VCaP (cell line): ENCODE results near the gene CREB3L1.
"Not testable (repeated sequence)": the region's sequence is repeated elsewhere in the genome, so short reads cannot be mapped to it uniquely, and the experiment has no call there.

Source experiments
- H3K27ac ChIP-seq: fragments of 450-650 bp; 2 replicates; pipeline ENCODE4 v1.5.1; 2017
- TF ChIP-seq, protein P1 (sequence below): fragments of 450-650 bp; conservative IDR thresholded peaks from 2 replicates; pipeline ENCODE4 v1.5.1; 2017; ENCODE audit warnings: mild to moderate bottlenecking, moderate library complexity

CREB3L1 gene

DNA sequence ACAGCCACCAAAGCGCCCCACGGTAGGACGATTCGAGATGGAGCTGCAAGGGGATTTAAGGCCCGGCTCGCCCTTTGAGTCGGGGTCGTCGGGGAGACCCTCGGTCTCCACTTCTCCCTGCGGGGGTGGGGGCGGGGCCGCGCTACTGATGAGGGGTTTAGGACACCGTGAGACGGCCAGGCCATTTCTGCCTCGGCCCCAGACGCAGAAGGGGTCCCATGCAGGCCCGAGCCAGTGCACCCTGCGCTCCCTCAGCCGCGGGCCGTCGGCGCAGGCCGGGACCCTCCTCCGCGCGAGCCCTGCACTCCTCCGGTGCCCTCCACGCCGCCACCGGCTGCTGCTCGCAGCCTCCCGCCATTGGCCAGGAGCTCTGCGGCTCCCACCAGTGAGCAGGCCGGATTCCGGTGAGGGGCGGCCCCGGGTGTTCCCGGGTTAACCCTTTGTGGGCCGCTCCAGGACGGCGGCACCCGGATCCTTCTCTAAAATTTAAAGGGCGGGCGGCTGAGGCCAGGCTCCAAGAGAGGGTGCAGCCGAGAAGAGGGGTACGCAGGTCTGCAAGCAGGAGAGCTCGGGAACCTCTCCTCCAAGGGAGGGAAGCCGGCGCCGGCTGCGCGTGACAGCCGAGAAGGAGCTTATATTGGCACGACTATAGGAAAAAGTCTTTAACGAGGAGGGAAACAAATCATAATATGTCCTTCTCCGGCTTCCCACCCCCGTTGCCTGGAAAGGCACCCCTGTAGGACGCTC, 18.0 kb downstream of the CREB3L1 start:
- TF ChIP-seq, protein P1, sequence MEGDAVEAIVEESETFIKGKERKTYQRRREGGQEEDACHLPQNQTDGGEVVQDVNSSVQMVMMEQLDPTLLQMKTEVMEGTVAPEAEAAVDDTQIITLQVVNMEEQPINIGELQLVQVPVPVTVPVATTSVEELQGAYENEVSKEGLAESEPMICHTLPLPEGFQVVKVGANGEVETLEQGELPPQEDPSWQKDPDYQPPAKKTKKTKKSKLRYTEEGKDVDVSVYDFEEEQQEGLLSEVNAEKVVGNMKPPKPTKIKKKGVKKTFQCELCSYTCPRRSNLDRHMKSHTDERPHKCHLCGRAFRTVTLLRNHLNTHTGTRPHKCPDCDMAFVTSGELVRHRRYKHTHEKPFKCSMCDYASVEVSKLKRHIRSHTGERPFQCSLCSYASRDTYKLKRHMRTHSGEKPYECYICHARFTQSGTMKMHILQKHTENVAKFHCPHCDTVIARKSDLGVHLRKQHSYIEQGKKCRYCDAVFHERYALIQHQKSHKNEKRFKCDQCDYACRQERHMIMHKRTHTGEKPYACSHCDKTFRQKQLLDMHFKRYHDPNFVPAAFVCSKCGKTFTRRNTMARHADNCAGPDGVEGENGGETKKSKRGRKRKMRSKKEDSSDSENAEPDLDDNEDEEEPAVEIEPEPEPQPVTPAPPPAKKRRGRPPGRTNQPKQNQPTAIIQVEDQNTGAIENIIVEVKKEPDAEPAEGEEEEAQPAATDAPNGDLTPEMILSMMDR = no peak
- no peak overlapping the region for H3K27ac ChIP-seq

DNA sequence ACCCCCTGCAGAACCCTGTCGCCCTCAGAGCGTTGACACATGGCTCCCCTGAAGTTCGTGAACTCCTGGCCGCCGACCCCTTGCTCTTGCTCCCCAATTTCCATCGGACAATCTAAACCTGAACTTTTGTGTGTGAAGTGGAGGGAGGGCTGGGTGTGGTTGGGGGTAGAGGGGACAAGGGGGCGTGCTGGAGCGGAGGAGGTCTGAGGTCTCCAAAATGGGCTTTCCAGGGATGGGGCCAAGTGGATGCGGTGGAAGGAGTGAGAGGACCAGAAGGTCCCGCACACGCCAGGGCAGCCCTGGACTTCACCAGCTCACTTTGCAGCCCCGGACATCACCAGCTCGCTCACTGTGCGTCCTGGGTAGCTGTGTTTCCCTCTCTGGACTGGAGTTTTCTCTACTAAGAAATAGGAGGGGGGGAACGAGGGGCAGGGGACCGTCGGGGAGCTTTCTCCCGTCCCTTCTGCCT, 18.6 kb downstream of the CREB3L1 start:
- TF ChIP-seq, protein P1 = no peak

DNA sequence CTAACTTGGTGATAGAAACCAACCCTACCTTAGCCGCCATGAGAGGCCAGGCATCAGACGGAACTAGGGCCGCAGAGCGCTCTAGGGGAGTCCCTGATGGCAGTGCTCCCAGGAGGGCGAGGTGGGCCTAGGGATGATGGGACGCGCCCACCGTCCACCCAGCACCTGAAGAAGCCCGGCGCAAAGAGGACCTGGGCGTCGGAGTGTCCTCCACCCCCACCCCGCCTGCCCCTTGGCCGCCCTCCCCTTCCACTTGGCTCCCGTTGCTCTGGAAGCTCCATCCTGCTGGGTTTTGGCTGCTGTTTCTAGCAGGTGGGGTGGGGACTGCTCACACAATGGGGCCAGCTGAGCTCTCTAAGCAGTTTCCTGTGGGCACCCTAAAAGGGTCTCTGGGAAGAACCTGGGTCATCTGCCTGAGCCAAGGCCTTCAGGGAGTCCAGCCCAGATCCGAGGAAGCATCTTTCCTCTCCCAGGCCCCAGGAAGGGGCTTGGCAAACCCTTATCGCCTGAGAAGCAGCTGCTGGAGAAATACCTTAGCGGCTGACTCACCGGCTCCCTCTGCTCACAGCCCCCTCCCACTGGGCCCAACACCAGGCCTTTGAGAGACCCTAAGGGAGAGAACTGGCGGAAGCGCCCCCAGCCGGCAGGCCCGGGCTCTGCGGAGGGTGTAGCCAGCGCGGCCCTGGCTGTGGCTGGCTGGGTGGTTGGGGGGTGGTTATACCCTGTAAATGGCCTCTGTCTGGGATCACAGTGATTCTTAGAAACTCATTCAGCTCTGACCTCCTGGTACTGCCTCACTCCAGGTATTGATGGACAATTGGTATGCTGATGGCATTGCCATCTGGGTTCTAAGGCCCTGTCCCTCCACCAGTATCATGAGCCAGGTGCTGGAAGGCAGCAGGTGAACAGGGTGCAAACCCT, 19.3 kb downstream of the CREB3L1 start:
- no peak overlapping the region for H3K27ac ChIP-seq
- TF ChIP-seq, protein P1 = no peak

More for the DNA sequence above, 18.6 kb downstream of the CREB3L1 start:
- H3K27ac ChIP-seq = no peak overlapping the region

DNA sequence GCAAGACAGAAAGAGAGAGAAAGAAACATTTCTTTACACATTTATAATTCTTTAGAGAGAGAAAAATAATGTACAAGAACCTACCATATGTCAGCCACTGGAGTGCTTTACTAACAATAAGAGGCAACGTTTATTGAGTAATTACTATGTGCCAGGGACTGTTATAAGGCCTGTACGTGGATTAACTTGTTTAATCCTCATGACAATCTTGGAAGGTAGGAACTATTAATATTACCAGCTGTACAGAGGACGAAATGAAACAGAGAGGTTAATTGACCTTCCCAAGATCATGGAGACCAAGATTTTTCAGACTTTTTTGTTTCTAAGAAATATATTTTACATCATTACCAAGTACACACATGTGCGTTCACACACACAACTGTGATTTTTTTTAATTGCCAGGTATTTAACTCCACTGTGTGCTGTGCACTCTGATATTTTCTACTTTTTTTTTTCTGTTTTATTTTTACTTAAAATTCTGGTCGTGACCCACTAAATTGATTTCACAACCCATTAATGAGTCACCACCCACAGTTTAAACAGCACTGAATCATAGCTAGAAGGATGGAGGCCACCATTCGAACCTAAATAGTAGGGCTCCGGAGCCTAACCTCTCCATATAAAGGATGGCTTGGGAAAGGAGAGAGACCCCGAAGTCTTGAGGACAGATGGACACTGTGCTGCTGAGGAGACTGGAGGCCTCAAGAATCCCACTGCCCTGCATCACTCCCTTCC, 21.4 kb downstream of the CREB3L1 start:
- H3K27ac ChIP-seq = no peak overlapping the region
- TF ChIP-seq, protein P1 = no peak

DNA sequence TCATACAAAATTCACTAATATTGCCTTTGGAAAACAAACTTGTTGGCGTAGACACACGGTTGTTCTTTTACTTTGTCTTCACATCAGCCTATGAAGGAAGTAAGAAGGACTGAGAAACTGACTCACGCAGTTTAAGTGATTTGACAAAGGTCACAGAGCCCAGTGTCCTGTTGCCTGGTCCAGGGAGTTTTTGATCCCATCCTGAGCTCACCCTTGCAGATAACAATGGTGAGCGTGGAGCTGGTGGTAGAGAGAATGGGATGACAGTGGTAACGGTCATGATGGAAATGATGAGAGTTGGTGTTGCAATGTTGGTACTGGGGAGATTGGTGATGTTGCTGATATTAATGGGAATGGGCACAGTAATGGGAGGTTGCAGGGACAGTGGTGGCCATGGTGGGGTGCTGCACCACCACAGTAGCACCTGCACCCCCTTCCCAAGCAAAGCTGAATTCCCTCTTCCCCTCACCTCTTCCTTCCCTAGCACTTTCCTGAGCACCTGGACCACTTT, 22.0 kb downstream of the CREB3L1 start:
- no peak overlapping the region for H3K27ac ChIP-seq
- TF ChIP-seq, protein P1 = no peak

DNA sequence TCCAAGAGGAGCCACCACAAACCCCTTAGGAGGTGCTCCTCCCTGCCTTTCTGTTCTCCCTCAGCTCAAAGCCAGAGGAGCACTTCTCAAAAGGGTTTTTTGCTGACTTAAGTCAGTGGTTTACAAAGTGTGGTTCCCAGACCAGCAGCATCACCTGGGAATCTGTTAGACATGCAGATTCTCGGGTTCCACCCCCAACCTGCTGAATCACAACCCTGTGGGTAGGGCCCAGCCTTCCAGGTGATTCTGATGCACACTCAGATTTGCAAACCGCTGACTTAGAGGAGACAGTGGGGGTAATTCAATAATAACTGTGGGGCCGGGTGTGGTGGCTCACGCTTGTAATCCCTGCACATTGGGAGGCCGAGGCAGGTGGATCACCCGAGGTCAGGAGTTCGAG, 22.8 kb downstream of the CREB3L1 start:
- TF ChIP-seq, protein P1 = no peak
- H3K27ac ChIP-seq = no peak overlapping the region

DNA sequence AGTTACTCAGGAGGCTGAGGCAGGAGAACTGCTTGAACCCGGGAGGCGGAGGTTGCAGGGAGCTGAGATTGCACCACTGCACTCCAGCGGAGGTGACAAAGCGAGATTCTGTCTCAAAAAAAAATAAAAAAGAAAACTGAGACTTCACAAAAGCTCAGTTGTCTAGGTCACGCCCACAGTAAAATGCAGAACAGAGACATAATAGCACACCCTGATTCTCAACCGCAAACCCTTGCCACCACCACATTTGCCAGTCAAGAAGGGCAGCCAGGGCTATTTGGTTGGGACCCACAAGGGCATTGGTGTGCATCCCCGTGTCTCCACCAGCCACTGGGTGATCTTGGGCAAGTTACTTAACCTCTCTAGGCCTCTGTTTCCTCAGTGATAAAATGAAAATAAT, 25.4 kb downstream of the CREB3L1 start:
- H3K27ac ChIP-seq = no peak overlapping the region
- TF ChIP-seq, protein P1 = no peak

DNA sequence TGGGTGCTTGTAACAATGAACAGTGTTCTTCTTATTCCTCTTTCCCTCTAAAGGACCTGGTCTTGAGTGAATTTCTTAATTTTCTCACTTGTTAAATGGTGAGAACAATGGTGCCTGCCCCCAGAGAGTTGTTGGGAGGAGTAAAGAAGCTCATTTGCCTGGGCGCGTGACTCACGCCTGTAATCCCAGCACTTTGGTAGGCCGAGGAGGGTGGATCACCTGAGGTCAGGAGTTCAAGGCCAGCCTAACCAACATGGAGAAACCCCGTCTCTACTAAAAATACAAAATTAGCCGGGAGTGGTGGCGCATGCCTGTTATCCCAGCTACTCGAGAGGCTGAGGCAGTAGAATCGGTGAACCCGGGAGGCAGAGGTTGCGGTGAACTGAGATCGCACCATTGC, 26.6 kb downstream of the CREB3L1 start:
- not testable (repeated sequence) for H3K27ac ChIP-seq
